Activated CD4-positive, alpha-beta T cell treated with anti-CD3 and anti-CD28 coated beads, Interleukin-2, amount 10 ng/mL, durations not matched to agents 7 days and 5 days (primary cell): ENCODE measurements around the gene RFX1. TPM values are rescaled to one million over a fixed set of nuclear protein-coding genes. Genes with fewer than 3 reads are reported as not detected.

Experiments used
- CTCF ChIA-PET: fragments of 350-600 bp; sonication (Branson Sonifier 250); formaldehyde crosslinking; loops from one replicate; lab custom pipeline; 2021; ENCODE audit warnings: antibody characterized with exemption; lab: Charles Lee
- POLR2A ChIA-PET: fragments of 350-600 bp; sonication (Branson Sonifier 250); formaldehyde crosslinking; loops from one replicate; lab custom pipeline; 2021; ENCODE audit warnings: antibody characterized with exemption; lab: Charles Lee
- DNase-seq: peaks from one replicate; pipeline ENCODE4 v3.0.0-alpha.2; 2020
- H3K27ac Mint-ChIP-seq: one replicate; pipeline ENCODE4 v1.8.0; 2021; ENCODE audit warnings: mild to moderate bottlenecking, moderate library complexity, mixed read lengths
- H3K27me3 Mint-ChIP-seq: one replicate; pipeline ENCODE4 v1.8.0; 2021; ENCODE audit warnings: mixed read lengths
- H3K36me3 Mint-ChIP-seq: one replicate; pipeline ENCODE4 v1.8.0; 2021; ENCODE audit warnings: low read depth, mixed read lengths
- H3K4me1 Mint-ChIP-seq: one replicate; pipeline ENCODE4 v1.8.0; 2021; ENCODE audit warnings: mixed read lengths
- H3K4me3 Mint-ChIP-seq: one replicate; pipeline ENCODE4 v1.8.0; 2021; ENCODE audit warnings: mild to moderate bottlenecking, moderate library complexity, mixed read lengths
- H3K9me3 Mint-ChIP-seq: one replicate; pipeline ENCODE4 v1.8.0; 2021; ENCODE audit warnings: mixed read lengths
- total RNA-seq, 2 experiments: library from RNA; stranded (reverse); gene quantifications; one replicate each; pipeline ENCODE4 v1.2.3, GENCODE V29; 2021

The RFX1 gene
- total RNA-seq, 2 experiments from 2014 or later: 19.1 to 19.9 TPM

DNA sequence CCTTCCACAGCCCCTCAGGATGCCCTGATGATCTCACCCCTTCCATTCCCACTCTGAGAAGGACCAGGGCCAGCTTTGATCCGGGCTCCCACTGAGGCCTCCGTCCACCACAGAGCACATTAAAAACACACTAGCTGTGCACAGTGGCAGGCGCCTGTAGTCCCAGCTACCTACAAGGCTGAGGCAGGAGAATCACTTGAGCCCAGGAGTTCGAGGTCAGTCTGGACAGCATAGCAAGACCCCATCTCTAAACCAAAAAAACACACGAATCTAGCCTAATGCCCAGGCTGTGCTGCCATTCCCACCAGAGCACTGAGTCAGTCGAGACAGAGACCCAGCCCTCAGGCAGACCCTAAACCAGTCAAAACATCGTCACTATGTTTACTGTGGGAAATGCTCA is 14.1 kb downstream of the RFX1 start:
- Mint-ChIP-seq H3K27me3 (no peaks in the 10 kb centered on the region), H3K36me3 (peaks cover 26% of the 10 kb centered on the region), H3K27ac (no peak overlapping the region), H3K4me3 (no peak overlapping the region), H3K9me3 (no peaks in the 10 kb centered on the region), H3K4me1 (peaks cover 33% of the 10 kb centered on the region)
- ChIA-PET CTCF (interaction anchor here (0.6 to 1.2 kb wide), 2 partner anchors 10 to 361 kb away, joined by 3 to 8 read pairs; no protein-coding TSS in a partner anchor), POLR2A (no interaction called here)
- DNase-seq: no peak

DNA sequence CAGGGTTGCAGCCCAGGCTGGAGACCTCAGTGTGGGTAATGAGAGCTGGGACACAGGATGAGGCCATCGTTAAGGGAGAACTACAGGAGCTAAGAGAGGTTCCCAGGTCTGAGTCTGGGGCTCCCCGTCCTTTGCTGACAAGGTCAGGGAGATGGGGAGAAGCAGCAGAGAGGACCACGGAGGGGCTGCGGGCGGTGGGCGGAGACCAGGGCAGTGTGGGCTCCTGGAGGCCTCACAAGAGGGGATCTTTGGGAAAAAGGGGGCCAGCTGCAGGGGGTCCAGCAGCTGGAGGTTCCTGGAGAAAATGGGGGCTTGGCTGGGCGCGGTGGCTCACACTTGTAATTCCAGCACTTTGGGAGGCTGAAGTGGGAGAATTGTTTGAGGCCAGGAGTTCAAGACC is 16.0 kb downstream of the RFX1 start:
- Mint-ChIP-seq H3K27me3 (no peaks in the 10 kb centered on the region), H3K27ac (peak overlapping the region; percentile 98), H3K4me3 (no peak overlapping the region), H3K36me3 (peaks cover 26% of the 10 kb centered on the region), H3K4me1 (peaks cover 52% of the 10 kb centered on the region), H3K9me3 (no peaks in the 10 kb centered on the region)
- POLR2A ChIA-PET: no interaction called here
- CTCF ChIA-PET: interaction anchor here (0.6 to 1.8 kb wide), 4 partner anchors 11 to 58 kb away, joined by 3 to 5 read pairs (median 3); no protein-coding TSS in a partner anchor
- no peak for DNase-seq

DNA sequence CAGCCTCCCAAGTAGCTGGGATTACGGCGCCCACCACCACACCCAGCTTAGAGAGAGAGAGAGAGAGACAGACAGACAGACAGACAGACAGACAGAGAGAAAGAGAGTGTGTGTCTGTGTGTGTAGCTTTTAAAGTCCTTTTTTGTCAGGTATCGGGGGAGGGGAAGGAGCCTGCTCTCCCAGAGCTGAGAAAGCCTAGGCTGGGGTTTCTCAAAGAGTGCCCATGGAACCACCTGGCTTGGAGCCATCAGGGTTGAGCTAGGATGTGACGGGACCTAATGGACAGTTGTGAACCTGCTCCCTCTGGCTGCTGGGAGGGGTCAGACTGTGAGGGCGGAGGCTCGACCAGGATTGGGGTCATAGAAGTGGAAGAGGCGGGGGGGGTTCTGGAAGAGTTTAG is 16.6 kb downstream of the RFX1 start:
- H3K36me3 Mint-ChIP-seq: peaks cover 26% of the 10 kb centered on the region
- no peak for DNase-seq
- no peaks in the 10 kb centered on the region for H3K9me3 Mint-ChIP-seq
- peaks cover 58% of the 10 kb centered on the region for H3K4me1 Mint-ChIP-seq
- H3K27ac Mint-ChIP-seq: peak overlapping the region; percentile 98
- H3K27me3 Mint-ChIP-seq: no peaks in the 10 kb centered on the region
- no peak overlapping the region for H3K4me3 Mint-ChIP-seq
- CTCF ChIA-PET: interaction anchor here (0.6 to 1.8 kb wide), 2 partner anchors 11 to 13 kb away, joined by 3 to 5 read pairs; no protein-coding TSS in a partner anchor
- POLR2A ChIA-PET: no interaction called here

- Mint-ChIP-seq H3K9me3 (no peaks in the 10 kb centered on the region), H3K4me1 (peaks cover 74% of the 10 kb centered on the region), H3K27ac (peak overlapping the region; percentile 98), H3K4me3 (peak overlapping the region; percentile 68), H3K27me3 (no peaks in the 10 kb centered on the region), H3K36me3 (peaks cover 28% of the 10 kb centered on the region)
- POLR2A ChIA-PET: no interaction called here
- CTCF ChIA-PET: interaction anchor here (0.6 to 1.2 kb wide), 4 partner anchors 11 to 29 kb away, joined by 3 read pairs; no protein-coding TSS in a partner anchor
- DNase-seq: no peak
Measured at GRCh38 chr19:13987101-13987890, 18.8 kb downstream of the RFX1 start.

DNA sequence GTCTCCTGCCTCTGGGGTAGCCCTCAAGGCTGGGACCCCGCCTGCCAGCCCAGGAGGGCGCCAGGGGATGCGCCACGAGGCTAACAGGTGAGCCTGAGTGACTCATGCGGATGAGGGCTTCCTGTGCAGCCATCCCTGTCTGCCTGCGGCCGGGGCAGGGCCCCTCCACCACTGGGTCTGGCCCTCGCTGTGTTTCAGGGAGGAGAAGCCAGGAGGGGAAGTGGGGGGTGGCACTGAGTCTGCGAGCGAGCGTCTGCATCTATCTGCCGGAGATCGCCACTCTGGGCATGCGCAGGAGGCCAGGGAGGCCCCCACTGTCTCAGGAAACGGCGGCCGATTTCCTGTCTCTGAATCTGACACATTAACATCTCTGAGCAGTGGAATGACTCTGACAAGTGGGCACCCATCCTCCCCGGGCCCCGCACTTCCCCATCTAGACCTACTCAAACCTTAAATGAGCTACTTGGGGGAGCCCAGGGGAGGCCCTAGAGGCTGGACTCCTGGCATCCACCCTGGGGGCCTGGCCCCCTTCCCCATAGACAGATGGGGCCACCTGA is 19.7 kb downstream of the RFX1 start:
- peak; percentile 99 for DNase-seq
- POLR2A ChIA-PET: no interaction called here
- H3K4me3 Mint-ChIP-seq: peak overlapping the region; percentile 68
- no peaks in the 10 kb centered on the region for H3K27me3 Mint-ChIP-seq
- H3K4me1 Mint-ChIP-seq: peaks cover 83% of the 10 kb centered on the region
- CTCF ChIA-PET: interaction anchor here (1.9 kb wide), 1 partner anchor 11 kb away, joined by 5 read pairs; no protein-coding TSS in a partner anchor
- no peaks in the 10 kb centered on the region for H3K9me3 Mint-ChIP-seq
- H3K36me3 Mint-ChIP-seq: peaks cover 26% of the 10 kb centered on the region
- H3K27ac Mint-ChIP-seq: peak overlapping the region; percentile 98

DNA sequence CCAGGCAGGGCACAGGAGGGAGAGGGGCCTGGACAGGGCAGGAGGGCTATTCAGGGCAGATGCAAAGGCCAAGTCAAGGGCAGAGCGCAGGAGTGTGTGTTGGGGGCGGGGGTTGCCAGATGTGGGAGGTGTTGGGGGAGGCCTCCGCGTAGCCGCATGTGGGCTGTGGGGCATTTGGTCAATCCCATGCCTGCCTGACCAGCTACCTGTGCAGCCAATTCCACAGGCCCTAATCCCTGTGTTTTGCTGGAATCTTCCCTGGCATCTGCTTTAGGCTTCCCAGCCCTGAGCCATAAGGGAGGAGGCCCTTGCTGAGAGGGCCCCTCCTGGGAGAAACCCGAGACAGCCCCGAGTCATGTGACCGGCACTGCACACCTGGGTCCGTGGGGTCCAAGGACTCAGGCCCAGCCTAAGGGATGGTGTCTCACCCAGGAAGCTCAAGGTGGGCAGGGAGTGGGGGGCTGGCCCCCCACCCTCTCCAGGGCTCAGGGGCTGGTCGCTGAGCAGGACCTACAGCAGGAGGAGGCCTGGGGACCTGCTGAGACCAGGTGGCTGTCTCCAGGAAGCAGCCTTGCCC is 20.3 kb downstream of the RFX1 start:
- DNase-seq: no peak
- H3K36me3 Mint-ChIP-seq: peaks cover 23% of the 10 kb centered on the region
- H3K4me3 Mint-ChIP-seq: peak overlapping the region; percentile 68
- H3K27me3 Mint-ChIP-seq: no peaks in the 10 kb centered on the region
- H3K9me3 Mint-ChIP-seq: no peaks in the 10 kb centered on the region
- H3K27ac Mint-ChIP-seq: peak overlapping the region; percentile 98
- H3K4me1 Mint-ChIP-seq: peaks cover 87% of the 10 kb centered on the region
- CTCF ChIA-PET: interaction anchor here (1.6 to 1.9 kb wide), 2 partner anchors 12 to 13 kb away, joined by 3 to 5 read pairs; no protein-coding TSS in a partner anchor
- POLR2A ChIA-PET: interaction anchor here (0.6 kb wide), 1 partner anchor 32 kb away, joined by 5 read pairs; no protein-coding TSS in a partner anchor

GRCh38 chr19:13984875-13985741 is 21.0 kb downstream of the RFX1 start:
- Mint-ChIP-seq H3K4me1 (peaks cover 89% of the 10 kb centered on the region), H3K4me3 (peak overlapping the region; percentile 9)

GRCh38 chr19:13984186-13984585 is 21.9 kb downstream of the RFX1 start:
- DNase-seq: no peak
- no peaks in the 10 kb centered on the region for H3K27me3 Mint-ChIP-seq
- peaks cover 86% of the 10 kb centered on the region for H3K4me1 Mint-ChIP-seq
- ChIA-PET CTCF (interaction anchor here (0.8 to 1.6 kb wide), 2 partner anchors 11 to 22 kb away, joined by 3 read pairs; partner anchors contain the start of gene RFX1), POLR2A (no interaction called here)
- H3K4me3 Mint-ChIP-seq: no peak overlapping the region
- no peaks in the 10 kb centered on the region for H3K9me3 Mint-ChIP-seq
- peaks cover 18% of the 10 kb centered on the region for H3K36me3 Mint-ChIP-seq
- H3K27ac Mint-ChIP-seq: no peak overlapping the region

More at GRCh38 chr19:13984875-13985741, 21.0 kb downstream of the RFX1 start:
- Mint-ChIP-seq H3K9me3 (no peaks in the 10 kb centered on the region), H3K36me3 (peaks cover 21% of the 10 kb centered on the region), H3K27ac (peak overlapping the region; percentile 98), H3K27me3 (no peaks in the 10 kb centered on the region)
- no peak for DNase-seq
- ChIA-PET POLR2A (interaction anchor here (0.6 kb wide), 1 partner anchor 32 kb away, joined by 5 read pairs; no protein-coding TSS in a partner anchor), CTCF (interaction anchor here (0.8 to 1.9 kb wide), 3 partner anchors 12 to 22 kb away, joined by 3 to 5 read pairs (median 3); partner anchors contain the start of gene RFX1)

GRCh38 chr19:13983213-13983889 is 22.8 kb downstream of the RFX1 start:
- peak overlapping the region; percentile 50 for H3K27ac Mint-ChIP-seq
- ChIA-PET POLR2A (no interaction called here), CTCF (no interaction called here)
- peak; percentile 34 for DNase-seq
- H3K36me3 Mint-ChIP-seq: peaks cover 12% of the 10 kb centered on the region
- no peaks in the 10 kb centered on the region for H3K9me3 Mint-ChIP-seq
- H3K27me3 Mint-ChIP-seq: no peaks in the 10 kb centered on the region
- H3K4me1 Mint-ChIP-seq: peaks cover 78% of the 10 kb centered on the region
- no peak overlapping the region for H3K4me3 Mint-ChIP-seq

GRCh38 chr19:13982773-13983172 is 23.3 kb downstream of the RFX1 start:
- H3K9me3 Mint-ChIP-seq: no peaks in the 10 kb centered on the region
- DNase-seq: no peak
- H3K4me1 Mint-ChIP-seq: peaks cover 76% of the 10 kb centered on the region
- POLR2A ChIA-PET: no interaction called here
- H3K4me3 Mint-ChIP-seq: no peak overlapping the region
- CTCF ChIA-PET: no interaction called here
- H3K27me3 Mint-ChIP-seq: no peaks in the 10 kb centered on the region
- H3K27ac Mint-ChIP-seq: peak overlapping the region; percentile 50
- H3K36me3 Mint-ChIP-seq: peaks cover 10% of the 10 kb centered on the region

GRCh38 chr19:13981988-13982501 is 24.1 kb downstream of the RFX1 start:
- H3K27ac Mint-ChIP-seq: peak overlapping the region; percentile 31
- peaks cover 68% of the 10 kb centered on the region for H3K4me1 Mint-ChIP-seq
- no peaks in the 10 kb centered on the region for H3K9me3 Mint-ChIP-seq
- H3K27me3 Mint-ChIP-seq: no peaks in the 10 kb centered on the region
- H3K4me3 Mint-ChIP-seq: no peak overlapping the region
- no peak for DNase-seq
- peaks cover 10% of the 10 kb centered on the region for H3K36me3 Mint-ChIP-seq
- ChIA-PET POLR2A (no interaction called here), CTCF (interaction anchor here (0.6 to 1.0 kb wide), 2 partner anchors 16 to 113 kb away, joined by 3 read pairs; no protein-coding TSS in a partner anchor)
